ENCODE results near the gene AEBP1.

The AEBP1 gene

GRCh38 chr7:44098092-44099068 is 5.8 kb upstream of the AEBP1 start:
- no peak for TF ChIP-seq CTCF (conservative IDR thresholded peaks at IDR 0.05)
- H3K27ac ChIP-seq, result no peak overlapping the region

- no peak for TF ChIP-seq CTCF (conservative IDR thresholded peaks at IDR 0.05)
- no peak overlapping the region for H3K27ac ChIP-seq
Observed at GRCh38 chr7:44099669-44100068, 4.5 kb upstream of the AEBP1 start.

- no peak overlapping the region for H3K27ac ChIP-seq
- no peak for TF ChIP-seq CTCF (conservative IDR thresholded peaks at IDR 0.05)
Observed at GRCh38 chr7:44100458-44101302, 3.5 kb upstream of the AEBP1 start.

- TF ChIP-seq CTCF (conservative IDR thresholded peaks at IDR 0.05), result no peak
Observed at GRCh38 chr7:44101303-44101965, 2.7 kb upstream of the AEBP1 start.

GRCh38 chr7:44101966-44102845 is 1.9 kb upstream of the AEBP1 start:
- H3K27ac ChIP-seq, result no peak overlapping the region
- no peak for TF ChIP-seq CTCF (conservative IDR thresholded peaks at IDR 0.05)

More at GRCh38 chr7:44101303-44101965, 2.7 kb upstream of the AEBP1 start:
- no peak overlapping the region for H3K27ac ChIP-seq

- no peak for TF ChIP-seq CTCF (conservative IDR thresholded peaks at IDR 0.05)
- no peak overlapping the region for H3K27ac ChIP-seq
Observed at GRCh38 chr7:44102846-44103565, 1.1 kb upstream of the AEBP1 start.

Measured in VCaP (cell line).